HG02943 (cell line): ENCODE data around the gene FOXI3.
"Not testable (repeated sequence)": the region's sequence is repeated elsewhere in the genome, so short reads cannot be mapped to it uniquely, and the experiment has no call there.

Experiments used
- ATAC-seq: cut with Tn5 transposase; IDR thresholded peaks from one replicate; pipeline ENCODE4 v1.9.1; 2021; ENCODE audit warnings: mild to moderate bottlenecking, low read depth, moderate library complexity; ENCODE audit not compliant: unreplicated experiment

The FOXI3 gene

GRCh38 chr2:88442473-88442872 lies 10.0 kb downstream of the FOXI3 start:
- no peak for ATAC-seq

- ATAC-seq = no peak
Measured at GRCh38 chr2:88442061-88442460, 10.4 kb downstream of the FOXI3 start.

- ATAC-seq = no peak
Measured at GRCh38 chr2:88437010-88437409, 15.5 kb downstream of the FOXI3 start.

GRCh38 chr2:88429929-88430328 lies 22.6 kb downstream of the FOXI3 start:
- no peak for ATAC-seq

GRCh38 chr2:88423733-88424132 lies 28.8 kb downstream of the FOXI3 start:
- ATAC-seq = no peak

- not testable (repeated sequence) for ATAC-seq
Measured at GRCh38 chr2:88419051-88419450, 33.4 kb downstream of the FOXI3 start.

- no peak for ATAC-seq
Measured at GRCh38 chr2:88416016-88416663, 36.4 kb downstream of the FOXI3 start.

GRCh38 chr2:88408870-88409269 lies 43.6 kb downstream of the FOXI3 start:
- not testable (repeated sequence) for ATAC-seq

- no peak for ATAC-seq
Measured at GRCh38 chr2:88400037-88400767, 52.3 kb downstream of the FOXI3 start.

GRCh38 chr2:88398180-88398579 lies 54.3 kb downstream of the FOXI3 start:
- no peak for ATAC-seq
